Caco-2 (cell line): ENCODE data around the gene GRIA3. TPM values are rescaled to one million over a fixed set of nuclear protein-coding genes. Genes with fewer than 3 reads are reported as not detected.
"Not testable (repeated sequence)": the region's sequence is repeated elsewhere in the genome, so short reads cannot be mapped to it uniquely, and the experiment has no call there.

Experiments
- BruUV-seq: library from RNA; stranded (reverse); fragments of 400-500 nt; replicated peaks from 2 replicates; lab custom pipeline; 2021; lab: Mats Ljungman, UMichigan
- CTCF ChIA-PET: fragments of 300-600 bp; sonication (Branson Sonifier 250); formaldehyde crosslinking; loops from one replicate; lab custom pipeline; 2022; ENCODE audit warnings: antibody characterized with exemption; lab: Charles Lee
- POLR2A ChIA-PET: fragments of 300-600 bp; sonication (Branson Sonifier 250); formaldehyde crosslinking; loops from one replicate; lab custom pipeline; 2022; ENCODE audit warnings: antibody characterized with exemption; lab: Charles Lee
- DNase-seq, 2 experiments: peaks; one replicate each; pipeline versions ENCODE4 v3.0.0 to v3.0.0-alpha.2; 2020 to 2022
- H3K27me3 ChIP-seq: replicated peaks from 2 replicates; pipeline ENCODE4 v1.6.0; 2011; ENCODE audit warnings: low read length; ENCODE audit not compliant: control insufficient read depth, insufficient read depth
- H3K36me3 ChIP-seq: 2 replicates; pipeline ENCODE4 v1.5.1; 2011; ENCODE audit warnings: low read length; ENCODE audit not compliant: control insufficient read depth, insufficient read depth
- H3K4me1 ChIP-seq: fragments of 250-450 bp; sonication (Bioruptor Pico); 2 replicates; pipeline ENCODE4 v1.5.1; 2020; ENCODE audit warnings: mild to moderate bottlenecking
- H3K4me3 ChIP-seq: 2 replicates; pipeline ENCODE4 v1.5.1; 2011; ENCODE audit warnings: low read depth, mild to moderate bottlenecking, control low read depth, low read length
- H3K9me3 ChIP-seq: fragments of 250-450 bp; sonication (Bioruptor Pico); 2 replicates; pipeline ENCODE4 v1.5.1; 2020; ENCODE audit warnings: mild to moderate bottlenecking, moderate library complexity
- H3K27ac Mint-ChIP-seq: one replicate; pipeline ENCODE4 v1.8.0; 2022; ENCODE audit warnings: mixed read lengths; ENCODE audit not compliant: unreplicated experiment
- H3K27me3 Mint-ChIP-seq: one replicate; pipeline ENCODE4 v1.8.0; 2022; ENCODE audit warnings: mixed read lengths; ENCODE audit not compliant: insufficient read depth, unreplicated experiment
- H3K36me3 Mint-ChIP-seq: one replicate; pipeline ENCODE4 v1.8.0; 2022; ENCODE audit warnings: mild to moderate bottlenecking, mixed read lengths; ENCODE audit not compliant: insufficient read depth, unreplicated experiment
- H3K4me1 Mint-ChIP-seq: one replicate; pipeline ENCODE4 v1.8.0; 2022; ENCODE audit warnings: low read depth, mixed read lengths; ENCODE audit not compliant: unreplicated experiment
- H3K4me3 Mint-ChIP-seq: one replicate; pipeline ENCODE4 v1.8.0; 2022; ENCODE audit warnings: mild to moderate bottlenecking, moderate library complexity, mixed read lengths; ENCODE audit not compliant: unreplicated experiment
- H3K9me3 Mint-ChIP-seq: one replicate; pipeline ENCODE4 v1.8.0; 2022; ENCODE audit warnings: mixed read lengths; ENCODE audit not compliant: unreplicated experiment
- intact Hi-C: fragments of 100-400 bp; cut with micrococcal nuclease; formaldehyde crosslinking; loops from one replicate; pipeline ENCODE4 v1.10.0; 2022; ENCODE audit not compliant: unreplicated experiment
- total RNA-seq: library from RNA; stranded (reverse); gene quantifications from 2 replicates; pipeline ENCODE4 v1.2.3, GENCODE V29; 2022
- TF ChIP-seq, protein P1 (sequence below), 2 experiments: fragments of 200-600 bp in 1 of 2; IDR thresholded peaks; 1 replicate in 1 of 2; 2 replicates in 1 of 2; pipeline versions ENCODE4 v1.5.1 to v1.8.0; 2011 to 2022; ENCODE audit warnings: antibody characterized with exemption in 1 of 2, control low read depth in 1 of 2, inconsistent platforms in 1 of 2, low read depth in 1 of 2, low read length in 1 of 2, mild to moderate bottlenecking in 1 of 2, moderate library complexity in 1 of 2; ENCODE audit not compliant: insufficient read depth in 1 of 2, severe bottlenecking in 1 of 2, unreplicated experiment in 1 of 2

GRIA3 gene
- total RNA-seq, 1 experiment from 2014 or later = not detected

DNA sequence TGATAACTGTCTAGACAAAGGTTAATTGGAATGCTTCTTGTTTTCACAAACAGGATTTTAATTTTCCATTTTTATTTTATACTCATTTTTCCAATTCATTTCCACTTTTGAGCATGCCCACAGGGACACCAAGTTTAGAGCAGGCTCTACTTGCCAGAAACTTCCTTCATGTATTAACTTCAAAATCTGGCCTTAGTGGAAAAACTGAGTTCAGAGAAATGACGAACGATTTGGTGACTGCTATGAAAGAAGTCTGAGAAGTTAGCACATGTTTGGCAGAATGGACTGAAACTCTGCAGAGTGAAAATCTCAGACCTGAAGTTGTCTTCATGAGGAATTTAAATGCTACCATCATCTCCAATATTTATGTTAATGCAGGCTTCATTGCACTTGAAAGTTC, 334.7 kb downstream of the GRIA3 start:
- no TSS peak for BruUV-seq
- POLR2A ChIA-PET = no interaction called here

DNA sequence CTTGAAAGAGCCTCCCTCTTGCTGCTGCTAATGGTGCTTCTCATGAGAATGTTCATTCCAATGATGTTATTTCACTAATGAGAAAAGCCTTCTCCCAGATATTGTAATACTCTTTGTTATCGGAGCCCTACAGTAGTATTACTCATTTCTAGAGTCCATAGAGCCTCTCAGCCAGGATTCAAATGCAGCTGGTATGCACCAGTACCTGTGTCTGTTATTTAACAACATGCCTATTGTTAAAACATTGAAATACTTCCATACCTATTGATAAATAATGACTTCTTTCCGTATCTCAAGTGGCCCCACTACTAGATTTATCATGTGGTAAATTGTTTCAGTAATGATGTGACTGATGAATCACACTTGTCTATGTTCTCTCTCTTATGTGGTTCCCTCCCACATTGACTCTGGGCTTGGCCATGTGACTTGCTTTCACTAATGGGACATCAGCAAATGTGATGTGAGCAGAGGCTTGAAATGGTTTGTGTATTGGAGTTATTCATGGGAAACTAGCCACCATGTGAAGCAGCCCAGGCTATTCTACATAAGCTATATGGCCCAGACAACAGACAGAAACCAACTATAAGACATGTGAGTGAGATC, 341.1 kb downstream of the GRIA3 start:
- Mint-ChIP-seq H3K36me3 (no peaks in the 10 kb centered on the region), H3K27ac (no peak overlapping the region), H3K4me3 (no peak overlapping the region), H3K27me3 (no peaks in the 10 kb centered on the region), H3K4me1 (no peaks in the 10 kb centered on the region), H3K9me3 (no peaks in the 10 kb centered on the region)
- Histone ChIP-seq H3K36me3 (no peaks in the 10 kb centered on the region), H3K4me1 (no peaks in the 10 kb centered on the region), H3K27me3 (no peaks in the 10 kb centered on the region), H3K4me3 (no peak overlapping the region), H3K9me3 (no peaks in the 10 kb centered on the region)
- intact Hi-C loops = no loop called here
- BruUV-seq = no TSS peak
- DNase-seq = no peak
- POLR2A ChIA-PET = no interaction called here
- CTCF ChIA-PET = no interaction called here
- TF ChIP-seq, protein P1, sequence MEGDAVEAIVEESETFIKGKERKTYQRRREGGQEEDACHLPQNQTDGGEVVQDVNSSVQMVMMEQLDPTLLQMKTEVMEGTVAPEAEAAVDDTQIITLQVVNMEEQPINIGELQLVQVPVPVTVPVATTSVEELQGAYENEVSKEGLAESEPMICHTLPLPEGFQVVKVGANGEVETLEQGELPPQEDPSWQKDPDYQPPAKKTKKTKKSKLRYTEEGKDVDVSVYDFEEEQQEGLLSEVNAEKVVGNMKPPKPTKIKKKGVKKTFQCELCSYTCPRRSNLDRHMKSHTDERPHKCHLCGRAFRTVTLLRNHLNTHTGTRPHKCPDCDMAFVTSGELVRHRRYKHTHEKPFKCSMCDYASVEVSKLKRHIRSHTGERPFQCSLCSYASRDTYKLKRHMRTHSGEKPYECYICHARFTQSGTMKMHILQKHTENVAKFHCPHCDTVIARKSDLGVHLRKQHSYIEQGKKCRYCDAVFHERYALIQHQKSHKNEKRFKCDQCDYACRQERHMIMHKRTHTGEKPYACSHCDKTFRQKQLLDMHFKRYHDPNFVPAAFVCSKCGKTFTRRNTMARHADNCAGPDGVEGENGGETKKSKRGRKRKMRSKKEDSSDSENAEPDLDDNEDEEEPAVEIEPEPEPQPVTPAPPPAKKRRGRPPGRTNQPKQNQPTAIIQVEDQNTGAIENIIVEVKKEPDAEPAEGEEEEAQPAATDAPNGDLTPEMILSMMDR (IDR thresholded peaks at IDR 0.05; ENCODE audit: insufficient read depth in 1 of 2, low read depth in 1 of 2, low read length in 1 of 2, severe bottlenecking in 1 of 2, unreplicated experiment in 1 of 2) = no peak

More for the DNA sequence above, 334.7 kb downstream of the GRIA3 start:
- Mint-ChIP-seq H3K27me3 (no peaks in the 10 kb centered on the region), H3K4me1 (no peaks in the 10 kb centered on the region), H3K4me3 (no peak overlapping the region), H3K9me3 (peaks cover 23% of the 10 kb centered on the region), H3K27ac (no peak overlapping the region), H3K36me3 (no peaks in the 10 kb centered on the region)
- H3K4me3 ChIP-seq = no peak overlapping the region
- TF ChIP-seq, protein P1 (IDR thresholded peaks at IDR 0.05; ENCODE audit: insufficient read depth in 1 of 2, low read depth in 1 of 2, low read length in 1 of 2, severe bottlenecking in 1 of 2, unreplicated experiment in 1 of 2) = no peak
- no peak for DNase-seq
- no peaks in the 10 kb centered on the region for H3K27me3 ChIP-seq
- H3K9me3 ChIP-seq = no peaks in the 10 kb centered on the region
- no peaks in the 10 kb centered on the region for H3K4me1 ChIP-seq
- CTCF ChIA-PET = no interaction called here
- intact Hi-C loops = no loop called here
- no peaks in the 10 kb centered on the region for H3K36me3 ChIP-seq

DNA sequence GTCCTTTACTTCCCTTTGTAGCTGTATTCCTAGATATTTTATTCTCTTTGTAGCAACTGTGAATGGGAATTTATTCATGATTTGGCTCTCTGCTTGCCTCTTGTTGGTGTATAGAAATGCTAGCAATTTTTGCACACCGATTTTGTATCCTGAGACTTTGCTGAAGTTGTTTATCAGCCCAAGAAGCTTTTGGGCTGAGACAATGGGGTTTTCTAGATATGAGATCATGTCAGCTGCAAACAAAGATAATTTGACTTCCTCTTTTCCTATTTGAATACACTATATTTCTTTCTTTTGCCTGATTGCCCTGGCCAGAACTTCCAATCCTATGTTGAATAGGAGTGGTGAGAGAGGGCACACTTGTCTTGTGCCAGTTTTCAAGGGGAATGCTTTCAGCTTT, 346.6 kb downstream of the GRIA3 start:
- H3K4me1 ChIP-seq, H3K36me3 ChIP-seq, CTCF ChIA-PET, H3K4me1 Mint-ChIP-seq, POLR2A ChIA-PET, H3K27ac Mint-ChIP-seq, H3K4me3 ChIP-seq, H3K27me3 ChIP-seq, H3K36me3 Mint-ChIP-seq, DNase-seq, H3K27me3 Mint-ChIP-seq, H3K4me3 Mint-ChIP-seq, intact Hi-C loops, BruUV-seq, H3K9me3 ChIP-seq: not testable (repeated sequence)
- H3K9me3 Mint-ChIP-seq = peaks cover 16% of the 10 kb centered on the region
